NCI-H446 (cell line): ENCODE data around the gene NAV3.

Source experiments
- DNase-seq, 2 experiments: peaks; one replicate each; lab custom pipeline; 2025; lab: John Stamatoyannopoulos, UW

NAV3 gene

GRCh38 chr12:78261901-78262300 is 431.2 kb downstream of the NAV3 start:
- no peak for DNase-seq
